Uterus (tissue), 2 donors: ENCODE results near the gene TSHZ2.

Source experiments
- POLR2A ChIP-seq, 2 donors: fragments of 450-650 bp; IDR thresholded peaks; one replicate each; pipeline ENCODE4 v1.6.1; 2016; ENCODE audit warnings: antibody characterized with exemption in 2 of 2, mild to moderate bottlenecking in 1 of 2, moderate library complexity in 1 of 2
- TF ChIP-seq, protein P1 (sequence below), 4 experiments: fragments of 200-600 bp in 2 of 4; fragments of 450-650 bp in 2 of 4; sonication (generic) in 2 of 4; IDR thresholded peaks; one replicate each; pipeline ENCODE4 v1.5.1; 2016 to 2019; ENCODE audit warnings: antibody characterized with exemption in 4 of 4, mild to moderate bottlenecking in 2 of 4, moderate library complexity in 1 of 4

GRCh38 chr20:53103124-53103523 lies 131.0 kb downstream of the TSHZ2 start:
- TF ChIP-seq, protein P1, sequence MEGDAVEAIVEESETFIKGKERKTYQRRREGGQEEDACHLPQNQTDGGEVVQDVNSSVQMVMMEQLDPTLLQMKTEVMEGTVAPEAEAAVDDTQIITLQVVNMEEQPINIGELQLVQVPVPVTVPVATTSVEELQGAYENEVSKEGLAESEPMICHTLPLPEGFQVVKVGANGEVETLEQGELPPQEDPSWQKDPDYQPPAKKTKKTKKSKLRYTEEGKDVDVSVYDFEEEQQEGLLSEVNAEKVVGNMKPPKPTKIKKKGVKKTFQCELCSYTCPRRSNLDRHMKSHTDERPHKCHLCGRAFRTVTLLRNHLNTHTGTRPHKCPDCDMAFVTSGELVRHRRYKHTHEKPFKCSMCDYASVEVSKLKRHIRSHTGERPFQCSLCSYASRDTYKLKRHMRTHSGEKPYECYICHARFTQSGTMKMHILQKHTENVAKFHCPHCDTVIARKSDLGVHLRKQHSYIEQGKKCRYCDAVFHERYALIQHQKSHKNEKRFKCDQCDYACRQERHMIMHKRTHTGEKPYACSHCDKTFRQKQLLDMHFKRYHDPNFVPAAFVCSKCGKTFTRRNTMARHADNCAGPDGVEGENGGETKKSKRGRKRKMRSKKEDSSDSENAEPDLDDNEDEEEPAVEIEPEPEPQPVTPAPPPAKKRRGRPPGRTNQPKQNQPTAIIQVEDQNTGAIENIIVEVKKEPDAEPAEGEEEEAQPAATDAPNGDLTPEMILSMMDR (IDR thresholded peaks at IDR 0.05), result no peak
- TF ChIP-seq POLR2A (IDR thresholded peaks at IDR 0.05), result no peak
